Heart left ventricle (tissue), 16 donors: ENCODE measurements around the gene UBE2F. TPM values are rescaled to one million over a fixed set of nuclear protein-coding genes. Genes with fewer than 3 reads are reported as not detected.
"Not testable (repeated sequence)": the region's sequence is repeated elsewhere in the genome, so short reads cannot be mapped to it uniquely, and the experiment has no call there.

Experiments used
- ATAC-seq, 4 donors: fragments of 200-7000 bp; cut with Tn5 transposase; one replicate each; pipeline ENCODE4 v1.9.1; 2020 to 2022; ENCODE audit warnings: moderate library complexity in 4 of 4, mild to moderate bottlenecking in 3 of 4, moderate number of reproducible peaks in 1 of 4
- DNase-seq, 5 donors: peaks; one replicate each; pipeline ENCODE4 v3.0.0-alpha.2; 2020
- H3K27ac ChIP-seq, 12 donors: fragments of 200-600 bp; sonication (generic) in 4 of 12; one replicate each; pipeline versions ENCODE4 v1.5.0 to v1.8.0; 2016 to 2022; ENCODE audit warnings: mild to moderate bottlenecking in 2 of 12
- H3K27me3 ChIP-seq, 9 donors: fragments of 200-600 bp; sonication (generic) in 2 of 9; one replicate each; pipeline versions ENCODE4 v1.5.1 to v1.8.0; 2016 to 2022; ENCODE audit warnings: mild to moderate bottlenecking in 3 of 9
- H3K36me3 ChIP-seq, 9 donors: fragments of 200-600 bp; sonication (generic) in 2 of 9; one replicate each; pipeline versions ENCODE4 v1.5.0 to v1.8.0; 2018 to 2022; ENCODE audit warnings: mild to moderate bottlenecking in 2 of 9
- H3K4me1 ChIP-seq, 12 donors: fragments of 200-600 bp; sonication (generic) in 4 of 12; one replicate each; pipeline versions ENCODE4 v1.5.0 to v1.8.0; 2016 to 2022; ENCODE audit warnings: mild to moderate bottlenecking in 3 of 12
- H3K4me3 ChIP-seq, 12 donors: fragments of 200-600 bp; sonication (generic) in 4 of 12; one replicate each; pipeline versions ENCODE4 v1.5.0 to v1.8.0; 2017 to 2022; ENCODE audit warnings: mild to moderate bottlenecking in 9 of 12, moderate library complexity in 4 of 12
- H3K9me3 ChIP-seq, 12 donors: fragments of 200-600 bp; sonication (generic) in 4 of 12; one replicate each; pipeline versions ENCODE4 v1.5.0 to v1.8.0; 2016 to 2022; ENCODE audit warnings: mild to moderate bottlenecking in 1 of 12
- POLR2A ChIP-seq, 2 donors: fragments of 450-650 bp; IDR thresholded peaks; one replicate each; pipeline ENCODE4 v1.6.1; 2017; ENCODE audit warnings: antibody characterized with exemption in 2 of 2, mild to moderate bottlenecking in 2 of 2, moderate library complexity in 2 of 2
- WGBS, 4 donors: extraction: QIAGEN DNeasy Blood & Tissue Kit in 2 of 4; methylation state at CpG; one replicate each; pipeline versions ENCODE4 v1.1.5 to v1.1.7; 2013 to 2018; 5-methylcytosine and 5-hydroxymethylcytosine counted together
- intact Hi-C, 10 donors: fragments of 100-400 bp; cut with DNase I; formaldehyde crosslinking; loops; one replicate each; pipeline versions ENCODE4 v1.11.1 to v1.14.2; 2022
- polyA plus RNA-seq, 2 donors: library from polyadenylated mRNA; stranded (reverse); fragments of 200-250 nt; gene quantifications; one replicate each; pipeline ENCODE4 v1.2.3, GENCODE V29; 2013
- total RNA-seq, 9 donors: library from RNA; depleted of rRNA in 2 of 9; stranded (reverse); fragments of >200 nt in 2 of 9; fragmentation: NEBNext Ultra II Directional in 3 of 9; extraction: Animal tissue kit (Norgen Biotek cat#: 25700) in 3 of 9; gene quantifications; one replicate each; pipeline versions ENCODE4 v1.1.0 to v1.2.4, GENCODE V29; 2016 to 2023
- TF ChIP-seq, protein P1 (sequence below), 12 donors: fragments of 200-600 bp; sonication (generic) in 4 of 12; IDR thresholded peaks; one replicate each; pipeline versions ENCODE4 v1.5.0 to v1.8.0; 2018 to 2022; ENCODE audit warnings: antibody characterized with exemption in 12 of 12, mild to moderate bottlenecking in 5 of 12
- donor health status: ischemic (EF 13 %, LVEDD 7.1; RV severe dilation, severe dysfunction).
- donor health status: healthy with polysubstance abuse.
- donor health status: DM: no; HTN: yes; CAD: no.
- donor health status: DM: no; HTN: no; CAD: no.
- donor health status: ischemic (EF 25% LVEDD 6.9; RV normal size, moderate dysfunction).
- donor health status: ischemic (EF 25% LVEDD 5.7; RV mildly dilated, moderate dysfunction).
- donor health status: healthy.
- donor health status: DM: yes; HTN: yes; CAD: no.
- donor health status: ischemic (EF 35%, LVEDD 5.7; RV mildly dilated, moderate dysfunction).
- donor health status: nonischemic (EF 11% LVEDD 7.7; RV severe dilation, severe dysfunction).
- donor health status: DM: yes; HTN: yes; CAD: no.
- donor health status: PGD.
- donor health status: ischemic (EF 29% LVEDD 5.4; RV normal size, mild dysfunction).
- donor health status: nonischemic (EF 23%, LVEDD 6.1; RV moderate dilation, normal function).

The UBE2F gene
- total and polyA plus RNA-seq, 11 donors: 54.2 to 83.4 (median 60.6) TPM

DNA sequence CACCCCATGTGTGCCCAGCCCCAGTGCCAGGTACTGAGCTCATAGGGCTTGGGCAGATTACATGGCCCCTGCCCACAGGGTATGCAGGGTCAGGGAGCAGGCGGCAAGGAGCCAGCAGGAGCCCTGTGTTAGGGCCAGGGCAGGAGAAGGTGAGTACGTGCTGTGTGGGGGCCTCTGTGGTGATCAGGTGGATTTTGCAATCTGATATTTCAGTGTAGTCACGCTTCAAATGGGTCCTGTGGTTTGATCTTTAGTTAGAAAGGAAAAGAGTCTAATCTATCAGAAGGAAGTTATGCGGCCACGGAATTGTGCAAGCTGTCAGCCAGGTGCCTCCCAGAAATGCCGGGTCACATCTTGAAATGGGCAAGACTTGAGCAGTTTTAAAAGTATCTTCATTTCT is 13.9 kb downstream of the UBE2F start:
- peaks cover 10 to 75% (median 49%) of the 10 kb centered on the region in 12 donors for H3K4me1 ChIP-seq
- peak overlapping the region in 1 of 12 donors; percentile 48 for H3K27ac ChIP-seq
- no peak for TF ChIP-seq POLR2A (IDR thresholded peaks at IDR 0.05)
- TF ChIP-seq, protein P1, sequence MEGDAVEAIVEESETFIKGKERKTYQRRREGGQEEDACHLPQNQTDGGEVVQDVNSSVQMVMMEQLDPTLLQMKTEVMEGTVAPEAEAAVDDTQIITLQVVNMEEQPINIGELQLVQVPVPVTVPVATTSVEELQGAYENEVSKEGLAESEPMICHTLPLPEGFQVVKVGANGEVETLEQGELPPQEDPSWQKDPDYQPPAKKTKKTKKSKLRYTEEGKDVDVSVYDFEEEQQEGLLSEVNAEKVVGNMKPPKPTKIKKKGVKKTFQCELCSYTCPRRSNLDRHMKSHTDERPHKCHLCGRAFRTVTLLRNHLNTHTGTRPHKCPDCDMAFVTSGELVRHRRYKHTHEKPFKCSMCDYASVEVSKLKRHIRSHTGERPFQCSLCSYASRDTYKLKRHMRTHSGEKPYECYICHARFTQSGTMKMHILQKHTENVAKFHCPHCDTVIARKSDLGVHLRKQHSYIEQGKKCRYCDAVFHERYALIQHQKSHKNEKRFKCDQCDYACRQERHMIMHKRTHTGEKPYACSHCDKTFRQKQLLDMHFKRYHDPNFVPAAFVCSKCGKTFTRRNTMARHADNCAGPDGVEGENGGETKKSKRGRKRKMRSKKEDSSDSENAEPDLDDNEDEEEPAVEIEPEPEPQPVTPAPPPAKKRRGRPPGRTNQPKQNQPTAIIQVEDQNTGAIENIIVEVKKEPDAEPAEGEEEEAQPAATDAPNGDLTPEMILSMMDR (IDR thresholded peaks at IDR 0.05): no peak
- ATAC-seq (peak in 1 of 4 donors; percentile 10), DNase-seq (no peak)
- WGBS, 4 donors: 73 to 93% (median 89%) methylated on average over 6 of the region's 6 CpGs
- H3K9me3 ChIP-seq: no peaks in the 10 kb centered on the region
- H3K36me3 ChIP-seq: peaks cover 0 to 31% (median 7%) of the 10 kb centered on the region in 9 donors
- intact Hi-C loops: no loop called here
- no peak overlapping the region for H3K4me3 ChIP-seq
- no peaks in the 10 kb centered on the region for H3K27me3 ChIP-seq

DNA sequence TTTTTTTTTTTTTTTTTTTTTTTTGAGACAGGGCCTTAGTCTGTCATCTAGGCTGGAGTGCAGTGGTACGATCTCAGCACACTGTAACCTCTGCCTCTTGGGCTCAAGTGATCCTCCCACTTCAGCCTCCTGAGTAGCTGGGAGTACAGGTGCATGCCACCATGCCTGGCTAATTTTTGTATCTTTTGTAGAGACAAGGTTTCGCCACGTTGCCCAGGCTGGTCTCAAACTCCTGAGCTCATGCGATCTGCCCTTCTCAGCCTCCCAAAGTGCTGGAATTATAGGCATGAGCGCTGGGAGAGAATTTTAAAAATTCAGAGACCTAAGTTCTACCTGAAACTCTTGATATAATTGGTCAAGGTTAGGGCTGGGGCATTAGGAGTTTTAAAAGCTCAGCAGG is 14.8 kb downstream of the UBE2F start:
- peak overlapping the region in 10 of 12 donors; percentile 17 to 65 (median 50) for H3K27ac ChIP-seq
- H3K27me3 ChIP-seq, intact Hi-C loops, ATAC-seq, DNase-seq, H3K9me3 ChIP-seq, H3K4me3 ChIP-seq: not testable (repeated sequence)
- H3K36me3 ChIP-seq: peaks cover 0 to 26% (median 0%) of the 10 kb centered on the region in 9 donors
- H3K4me1 ChIP-seq: peaks cover 10 to 75% (median 49%) of the 10 kb centered on the region in 12 donors
- WGBS, 4 donors: 76 to 86% (median 83%) methylated on average over 5 of the region's 5 CpGs

DNA sequence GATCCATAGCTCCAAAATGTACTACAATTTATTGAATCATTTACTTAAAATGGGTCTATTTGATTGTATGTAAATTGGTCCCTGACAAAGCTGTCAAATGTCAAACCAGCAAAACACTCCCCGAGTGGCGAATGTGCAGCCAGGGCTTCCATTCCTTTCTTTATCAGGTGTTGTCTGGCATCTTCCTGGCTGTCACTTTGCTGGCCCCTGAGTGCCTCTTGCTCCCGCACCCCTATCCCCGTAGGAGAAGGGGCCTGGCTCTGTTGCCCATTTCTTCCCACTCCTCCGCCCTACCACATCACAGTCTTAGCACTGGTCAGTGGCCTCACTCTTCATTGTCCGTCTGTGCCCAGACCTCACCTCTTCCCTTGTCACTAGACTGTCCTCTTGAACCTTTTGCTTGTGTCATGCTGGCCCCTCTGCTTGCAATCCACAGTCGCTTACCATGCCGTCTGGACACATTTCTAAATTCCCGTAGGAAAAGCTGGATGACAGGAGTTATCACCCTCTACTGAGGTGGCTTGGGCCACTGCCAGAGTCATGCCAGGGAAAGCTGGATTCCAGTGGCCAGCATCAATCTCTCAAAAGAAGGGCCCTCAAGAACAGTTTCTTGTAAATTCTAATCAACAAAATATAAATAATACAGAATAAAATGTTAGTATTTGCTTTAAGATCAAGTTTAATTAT is 15.4 kb downstream of the UBE2F start:
- Histone ChIP-seq H3K27me3 (no peaks in the 10 kb centered on the region), H3K27ac (peak overlapping the region in 10 of 12 donors; percentile 17 to 65 (median 50)), H3K4me3 (no peak overlapping the region), H3K4me1 (peaks cover 10 to 70% (median 48%) of the 10 kb centered on the region in 12 donors), H3K9me3 (peaks cover 0 to 1% (median 0%) of the 10 kb centered on the region in 12 donors), H3K36me3 (peaks cover 0 to 20% (median 0%) of the 10 kb centered on the region in 9 donors)
- no peak for TF ChIP-seq POLR2A (IDR thresholded peaks at IDR 0.05)
- TF ChIP-seq, protein P1 (IDR thresholded peaks at IDR 0.05): no peak
- intact Hi-C loops: no loop called here
- ATAC-seq: peak; percentile 51 to 64 (median 58)
- peak in 1 of 5 donors; percentile 46 for DNase-seq
- WGBS, 4 donors: 56 to 72% (median 65%) methylated on average over 9 of the region's 9 CpGs

DNA sequence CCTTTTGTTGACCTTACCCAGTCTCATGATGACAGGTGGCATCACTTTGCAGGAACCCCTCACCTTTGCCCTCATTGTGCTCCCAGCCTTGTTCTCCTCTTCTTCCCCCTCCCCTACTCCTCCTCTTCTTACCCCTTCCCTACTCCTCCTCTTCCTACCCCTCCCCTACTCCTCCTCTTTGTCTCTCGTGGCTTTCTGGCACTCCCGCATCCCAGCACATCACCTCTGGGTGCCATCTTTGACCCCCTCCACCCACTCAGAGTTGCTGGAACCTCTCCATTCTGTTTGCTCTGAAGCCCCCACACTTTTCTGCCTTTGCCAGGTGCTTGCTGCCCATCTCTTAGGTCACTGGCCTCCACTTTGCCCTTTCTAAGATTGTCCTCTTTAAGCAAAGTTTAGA is 17.1 kb downstream of the UBE2F start:
- H3K9me3 ChIP-seq: peaks cover 0 to 5% (median 0%) of the 10 kb centered on the region in 12 donors
- no peak for DNase-seq
- no peak overlapping the region for H3K4me3 ChIP-seq
- peaks cover 4 to 54% (median 36%) of the 10 kb centered on the region in 12 donors for H3K4me1 ChIP-seq
- no peak overlapping the region for H3K27ac ChIP-seq
- TF ChIP-seq POLR2A (IDR thresholded peaks at IDR 0.05): no peak
- TF ChIP-seq, protein P1 (IDR thresholded peaks at IDR 0.05): no peak
- WGBS, 4 donors: 6 to 30% (median 14%) methylated on average over 2 of the region's 2 CpGs
- H3K36me3 ChIP-seq: peaks cover 0 to 22% (median 0%) of the 10 kb centered on the region in 9 donors
- ATAC-seq: no peak
- intact Hi-C loops: no loop called here
- no peaks in the 10 kb centered on the region for H3K27me3 ChIP-seq
